SK-N-SH (cell line): Measurements from ENCODE around the gene ANKS1B. TPM values are rescaled to one million over a fixed set of nuclear protein-coding genes. Genes with fewer than 3 reads are reported as not detected.

Experiments
- CTCF ChIA-PET: fragments of 300-600, 350-600 bp; formaldehyde crosslinking; extraction: SDS; loops from one replicate; lab custom pipeline; 2021; lab: Yijun Ruan, JAX
- POLR2A ChIA-PET: fragments of 350-600 bp; sonication (Branson Sonifier 250); formaldehyde crosslinking; extraction: SDS; loops from one replicate; lab custom pipeline; 2020; ENCODE audit warnings: antibody characterized with exemption, inconsistent platforms; lab: Yijun Ruan, JAX
- DNase-seq: peaks from one replicate; pipeline ENCODE4 v3.0.0; 2012
- H2AFZ ChIP-seq: fragments of 200-600 bp; sonication (generic); 2 replicates; pipeline ENCODE4 v1.8.1; 2016; ENCODE audit warnings: antibody characterized with exemption, mild to moderate bottlenecking, low read depth
- H3F3A ChIP-seq: fragments of 200-600 bp; sonication (generic); replicated peaks from 2 replicates; pipeline ENCODE3; 2016; ENCODE audit warnings: antibody characterized with exemption, mild to moderate bottlenecking; ENCODE audit not compliant: insufficient read depth
- H3K27ac ChIP-seq, 2 experiments: fragments of 200-500 bp in 1 of 2; fragments of 200-600 bp in 1 of 2; sonication (Bioruptor generic) in 1 of 2; sonication (generic), shearing (Covaris generic) in 1 of 2; 2 replicates each; pipeline versions ENCODE4 v1.5.1 to v1.6.1; 2014 to 2016; ENCODE audit warnings: low read depth in 2 of 2, inconsistent platforms in 1 of 2, low read length in 1 of 2, mild to moderate bottlenecking in 1 of 2, mixed read lengths in 1 of 2
- H3K27me3 ChIP-seq: fragments of 200-600 bp; sonication (generic), shearing (Covaris generic); 2 replicates; pipeline ENCODE4 v1.6.1; 2016; ENCODE audit warnings: mixed run types; ENCODE audit not compliant: insufficient read depth
- H3K36me3 ChIP-seq, 2 experiments: fragments of 200-500 bp in 1 of 2; fragments of 200-600 bp in 1 of 2; sonication (Bioruptor generic) in 1 of 2; sonication (generic) in 1 of 2; replicated peaks in 1 of 2; 2 replicates each; pipeline versions ENCODE3 to v1.5.1; 2014 to 2016; ENCODE audit warnings: low read length in 1 of 2, mild to moderate bottlenecking in 1 of 2; ENCODE audit not compliant: insufficient read depth in 2 of 2, control insufficient read depth in 1 of 2
- H3K4me1 ChIP-seq, 2 experiments: fragments of 200-500 bp in 1 of 2; fragments of 200-600 bp in 1 of 2; sonication (Bioruptor generic) in 1 of 2; sonication (generic), shearing (Covaris generic) in 1 of 2; 2 replicates each; pipeline versions ENCODE4 v1.5.1 to v1.6.1; 2014 to 2016; ENCODE audit warnings: low read depth in 1 of 2, low read length in 1 of 2, mixed run types in 1 of 2; ENCODE audit not compliant: insufficient read depth in 2 of 2, control insufficient read depth in 1 of 2
- H3K4me2 ChIP-seq: fragments of 200-600 bp; sonication (generic), shearing (Covaris generic); 2 replicates; pipeline ENCODE4 v1.6.1; 2017; ENCODE audit warnings: mixed run types
- H3K4me3 ChIP-seq, 2 experiments: fragments of 200-500 bp in 1 of 2; fragments of 200-600 bp in 1 of 2; sonication (Bioruptor generic) in 1 of 2; sonication (generic), shearing (Covaris generic) in 1 of 2; 2 replicates each; pipeline versions ENCODE4 v1.5.1 to v1.8.1; 2014 to 2016; ENCODE audit warnings: low read depth in 2 of 2, inconsistent platforms in 1 of 2, low read length in 1 of 2, mild to moderate bottlenecking in 1 of 2, mixed read lengths in 1 of 2, moderate library complexity in 1 of 2
- H3K79me2 ChIP-seq: fragments of 200-600 bp; sonication (generic); 2 replicates; pipeline ENCODE4 v1.8.1; 2017; ENCODE audit warnings: mild to moderate bottlenecking; ENCODE audit not compliant: insufficient read depth
- H3K9ac ChIP-seq: fragments of 200-600 bp; sonication (generic); 2 replicates; pipeline ENCODE4 v1.6.1; 2017; ENCODE audit warnings: mixed run types
- H3K9me2 ChIP-seq: fragments of 200-600 bp; sonication (generic); 2 replicates; pipeline ENCODE4 v1.6.1; 2017; ENCODE audit warnings: mixed run types
- H3K9me3 ChIP-seq: fragments of 200-600 bp; sonication (generic); 2 replicates; pipeline ENCODE4 v1.6.1; 2017; ENCODE audit warnings: mixed run types, mild to moderate bottlenecking, moderate library complexity
- H4K20me1 ChIP-seq: fragments of 200-600 bp; sonication (generic); 2 replicates; pipeline ENCODE4 v1.6.1; 2017; ENCODE audit warnings: mild to moderate bottlenecking, mixed run types; ENCODE audit not compliant: insufficient read depth
- CHD2 ChIP-seq: fragments of 150-350 bp; IDR thresholded peaks from 2 replicates; pipeline ENCODE4 v1.6.1; 2018; ENCODE audit warnings: low read length; ENCODE audit not compliant: partially characterized antibody
- EP300 ChIP-seq, 2 experiments: IDR thresholded peaks; 2 replicates each; pipeline versions ENCODE4 v1.4.0 to v1.6.1; 2012; ENCODE audit warnings: borderline replicate concordance in 1 of 2, low read depth in 1 of 2, low read length in 1 of 2
- EZH2phosphoT487 ChIP-seq: fragments of 200-600 bp; sonication (generic); IDR thresholded peaks from 2 replicates; pipeline ENCODE4 v1.6.1; 2017; ENCODE audit warnings: low read depth, mixed run types, mild to moderate bottlenecking, antibody characterized with exemption, moderate library complexity, borderline replicate concordance
- FOSL2 ChIP-seq: IDR thresholded peaks from 2 replicates; pipeline ENCODE4 v1.4.0; 2012; ENCODE audit warnings: low read depth, mild to moderate bottlenecking, moderate library complexity, borderline replicate concordance
- FOXJ3 ChIP-seq: sonication (generic); formaldehyde crosslinking; IDR thresholded peaks from 2 replicates; pipeline ENCODE4 v1.5.1; 2020; ENCODE audit warnings: mild to moderate bottlenecking, missing genetic modification reagents
- GATA2 ChIP-seq: sonication (generic); formaldehyde crosslinking; IDR thresholded peaks from 2 replicates; pipeline ENCODE4 v1.5.0; 2020; ENCODE audit warnings: mild to moderate bottlenecking, missing genetic modification reagents
- IRF3 ChIP-seq: fragments of 150-350 bp; IDR thresholded peaks from 2 replicates; pipeline ENCODE4 v1.6.1; 2016; ENCODE audit warnings: mild to moderate bottlenecking, low read depth, low read length
- MEF2A ChIP-seq: IDR thresholded peaks from 2 replicates; pipeline ENCODE4 v1.4.0; 2012; ENCODE audit warnings: low read depth, borderline replicate concordance
- MXI1 ChIP-seq: IDR thresholded peaks from 2 replicates; pipeline ENCODE4 v1.6.1; 2012; ENCODE audit warnings: mild to moderate bottlenecking, low read depth, low read length, improper control_type of control experiment
- NFIC ChIP-seq: IDR thresholded peaks from 2 replicates; pipeline ENCODE4 v1.4.0; 2012; ENCODE audit warnings: borderline replicate concordance
- POLR2AphosphoS5 ChIP-seq: IDR thresholded peaks from 2 replicates; pipeline ENCODE4 v1.6.1; 2012; ENCODE audit warnings: low read depth, low read length
- RFX5 ChIP-seq: IDR thresholded peaks from 2 replicates; pipeline ENCODE4 v1.6.1; 2012; ENCODE audit warnings: mild to moderate bottlenecking, improper control_type of control experiment, low read length
- RXRA ChIP-seq: IDR thresholded peaks from 2 replicates; pipeline ENCODE4 v1.4.0; 2012; ENCODE audit warnings: low read depth, mild to moderate bottlenecking, borderline replicate concordance
- SIN3A ChIP-seq: IDR thresholded peaks from 2 replicates; pipeline ENCODE4 v1.6.1; 2012; ENCODE audit warnings: low read depth, mild to moderate bottlenecking, low read length, moderate library complexity, borderline replicate concordance
- TEAD4 ChIP-seq: IDR thresholded peaks from 2 replicates; pipeline ENCODE4 v1.4.0; 2012; ENCODE audit warnings: mild to moderate bottlenecking, borderline replicate concordance; ENCODE audit not compliant: insufficient read depth
- YY1 ChIP-seq: IDR thresholded peaks from 2 replicates; pipeline ENCODE4 v1.4.0; 2012; ENCODE audit warnings: low read depth, mild to moderate bottlenecking
- WGBS: methylation state at CpG from one replicate; pipeline ENCODE4 v1.1.6; 2017; ENCODE audit warnings: low lambda C conversion rate; 5-methylcytosine and 5-hydroxymethylcytosine counted together
- polyA plus RNA-seq, 3 experiments: library from polyadenylated mRNA; depleted of rRNA; stranded (reverse); fragments of >200 nt; gene quantifications; 2 replicates each; pipeline ENCODE4 v1.2.3, GENCODE V29; 2012
- TF ChIP-seq, protein P1 (sequence below): IDR thresholded peaks from 2 replicates; pipeline ENCODE4 v1.4.0; 2012; ENCODE audit warnings: low read depth, borderline replicate concordance
- TF ChIP-seq, protein P2 (sequence below): fragments of 150-350 bp; IDR thresholded peaks from 2 replicates; pipeline ENCODE4 v1.6.1; 2017; ENCODE audit warnings: antibody characterized with exemption, low read length, low read depth, borderline replicate concordance
- TF ChIP-seq, protein P3 (sequence below): IDR thresholded peaks from 2 replicates; pipeline ENCODE4 v1.4.0; 2012; ENCODE audit warnings: low read depth, borderline replicate concordance

The ANKS1B gene
- polyA plus RNA-seq, 1 of the 3 experiments (the other 2 are of a cell fraction) = 1.8 TPM

GRCh38 chr12:99027055-99027393, 957.7 kb downstream of the ANKS1B start:
- ChIA-PET POLR2A (no interaction called here), CTCF (interaction anchor here (0.8 kb wide), 1 partner anchor 40 kb away, joined by 3 read pairs; no protein-coding TSS in a partner anchor)
- Histone ChIP-seq H3K9me3 (no peaks in the 10 kb centered on the region), H3K36me3 (no peaks in the 10 kb centered on the region), H3K9me2 (no peaks in the 10 kb centered on the region), H3K4me3 (no peak overlapping the region), H4K20me1 (no peaks in the 10 kb centered on the region), H3K4me1 (no peaks in the 10 kb centered on the region), H3K79me2 (no peaks in the 10 kb centered on the region), H3K4me2 (no peak overlapping the region), H3K27me3 (no peaks in the 10 kb centered on the region), H3F3A (no peaks in the 10 kb centered on the region), H2AFZ (no peak overlapping the region), H3K9ac (no peak overlapping the region), H3K27ac (no peak overlapping the region)
- no peak for TF ChIP-seq NFIC
- no peak for TF ChIP-seq FOXJ3 (CRISPR knock-in tag)
- TF ChIP-seq SIN3A = no peak
- no peak for TF ChIP-seq YY1
- TF ChIP-seq, protein P1, sequence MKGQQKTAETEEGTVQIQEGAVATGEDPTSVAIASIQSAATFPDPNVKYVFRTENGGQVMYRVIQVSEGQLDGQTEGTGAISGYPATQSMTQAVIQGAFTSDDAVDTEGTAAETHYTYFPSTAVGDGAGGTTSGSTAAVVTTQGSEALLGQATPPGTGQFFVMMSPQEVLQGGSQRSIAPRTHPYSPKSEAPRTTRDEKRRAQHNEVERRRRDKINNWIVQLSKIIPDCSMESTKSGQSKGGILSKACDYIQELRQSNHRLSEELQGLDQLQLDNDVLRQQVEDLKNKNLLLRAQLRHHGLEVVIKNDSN = no peak
- no peak for TF ChIP-seq GATA2
- no peak for TF ChIP-seq MXI1
- no peak for TF ChIP-seq TEAD4
- no peak for TF ChIP-seq FOSL2
- no peak for TF ChIP-seq CHD2
- no peak for TF ChIP-seq EP300 (IDR thresholded peaks at IDR 0.05; ENCODE audit: borderline replicate concordance in 1 of 2, low read depth in 1 of 2, low read length in 1 of 2)
- TF ChIP-seq, protein P2, sequence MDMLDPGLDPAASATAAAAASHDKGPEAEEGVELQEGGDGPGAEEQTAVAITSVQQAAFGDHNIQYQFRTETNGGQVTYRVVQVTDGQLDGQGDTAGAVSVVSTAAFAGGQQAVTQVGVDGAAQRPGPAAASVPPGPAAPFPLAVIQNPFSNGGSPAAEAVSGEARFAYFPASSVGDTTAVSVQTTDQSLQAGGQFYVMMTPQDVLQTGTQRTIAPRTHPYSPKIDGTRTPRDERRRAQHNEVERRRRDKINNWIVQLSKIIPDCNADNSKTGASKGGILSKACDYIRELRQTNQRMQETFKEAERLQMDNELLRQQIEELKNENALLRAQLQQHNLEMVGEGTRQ = no peak
- no peak for TF ChIP-seq IRF3
- TF ChIP-seq RXRA = no peak
- no peak for TF ChIP-seq MEF2A
- no peak for TF ChIP-seq EZH2phosphoT487
- TF ChIP-seq, protein P3, sequence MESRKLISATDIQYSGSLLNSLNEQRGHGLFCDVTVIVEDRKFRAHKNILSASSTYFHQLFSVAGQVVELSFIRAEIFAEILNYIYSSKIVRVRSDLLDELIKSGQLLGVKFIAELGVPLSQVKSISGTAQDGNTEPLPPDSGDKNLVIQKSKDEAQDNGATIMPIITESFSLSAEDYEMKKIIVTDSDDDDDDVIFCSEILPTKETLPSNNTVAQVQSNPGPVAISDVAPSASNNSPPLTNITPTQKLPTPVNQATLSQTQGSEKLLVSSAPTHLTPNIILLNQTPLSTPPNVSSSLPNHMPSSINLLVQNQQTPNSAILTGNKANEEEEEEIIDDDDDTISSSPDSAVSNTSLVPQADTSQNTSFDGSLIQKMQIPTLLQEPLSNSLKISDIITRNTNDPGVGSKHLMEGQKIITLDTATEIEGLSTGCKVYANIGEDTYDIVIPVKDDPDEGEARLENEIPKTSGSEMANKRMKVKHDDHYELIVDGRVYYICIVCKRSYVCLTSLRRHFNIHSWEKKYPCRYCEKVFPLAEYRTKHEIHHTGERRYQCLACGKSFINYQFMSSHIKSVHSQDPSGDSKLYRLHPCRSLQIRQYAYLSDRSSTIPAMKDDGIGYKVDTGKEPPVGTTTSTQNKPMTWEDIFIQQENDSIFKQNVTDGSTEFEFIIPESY = no peak
- no peak for TF ChIP-seq RFX5
- no peak for TF ChIP-seq POLR2AphosphoS5
- WGBS = 16% methylated on average over 2 of the region's 2 CpGs
- no peak for DNase-seq
